Neural cell (in vitro differentiated cells): ENCODE measurements around the gene SLIT3. TPM values are rescaled to one million over a fixed set of nuclear protein-coding genes. Genes with fewer than 3 reads are reported as not detected.

ENCODE experiments used
- H2AFZ ChIP-seq: fragments of 200-600, 300-800 bp; sonication (generic), shearing (Covaris generic); 2 replicates; pipeline ENCODE4 v1.6.0; 2014; ENCODE audit warnings: low read depth, mild to moderate bottlenecking, antibody characterized with exemption, low read length, moderate library complexity
- H3F3A ChIP-seq: fragments of 200-600 bp; shearing (Covaris generic); 2 replicates; pipeline ENCODE4 v1.6.1; 2016; ENCODE audit warnings: mild to moderate bottlenecking, moderate library complexity, mixed read lengths, antibody characterized with exemption, low read length; ENCODE audit not compliant: insufficient read depth, poor library complexity, severe bottlenecking
- H3K27ac ChIP-seq: fragments of 200-600, 300-800 bp; sonication (generic), shearing (Covaris generic); 2 replicates; pipeline ENCODE4 v1.5.1; 2014; ENCODE audit warnings: mild to moderate bottlenecking, low read length, moderate library complexity
- H3K27me3 ChIP-seq: fragments of 300-800, 200-600 bp; sonication (generic), shearing (Covaris generic); 2 replicates; pipeline ENCODE4 v1.6.0; 2014; ENCODE audit warnings: mild to moderate bottlenecking, low read depth, low read length, moderate library complexity; ENCODE audit not compliant: insufficient read depth
- H3K36me3 ChIP-seq: fragments of 300-800, 200-600 bp; sonication (generic), shearing (Covaris generic); 2 replicates; pipeline ENCODE4 v1.5.1; 2014; ENCODE audit warnings: mild to moderate bottlenecking, antibody characterized with exemption, low read length, moderate library complexity; ENCODE audit not compliant: insufficient read depth
- H3K4me2 ChIP-seq: fragments of 300-800, 200-600 bp; sonication (generic), shearing (Covaris generic); 2 replicates; pipeline ENCODE4 v1.6.0; 2014; ENCODE audit warnings: mild to moderate bottlenecking, low read length
- H3K4me3 ChIP-seq: fragments of 300-800, 200-600 bp; sonication (generic), shearing (Covaris generic); 2 replicates; pipeline ENCODE4 v1.5.1; 2014; ENCODE audit warnings: mild to moderate bottlenecking, low read length, moderate library complexity
- H3K79me2 ChIP-seq: fragments of 200-600 bp; shearing (Covaris generic); replicated peaks from 2 replicates; pipeline ENCODE4 v1.6.0; 2014; ENCODE audit warnings: mild to moderate bottlenecking, low read length, moderate library complexity; ENCODE audit not compliant: insufficient read depth
- H3K9ac ChIP-seq: fragments of 300-800, 200-600 bp; sonication (generic), shearing (Covaris generic); 2 replicates; pipeline ENCODE4 v1.6.1; 2016; ENCODE audit warnings: mild to moderate bottlenecking, low read length, mixed read lengths
- H3K9me2 ChIP-seq: fragments of 200-600 bp; shearing (Covaris generic); 2 replicates; pipeline ENCODE4 v1.6.1; 2016; ENCODE audit warnings: mild to moderate bottlenecking, low read length, mixed read lengths; ENCODE audit not compliant: insufficient read depth
- H3K9me3 ChIP-seq: fragments of 200-600, 300-800 bp; sonication (generic), shearing (Covaris generic); 2 replicates; pipeline ENCODE4 v1.6.1; 2016; ENCODE audit warnings: mild to moderate bottlenecking, mixed run types, low read length, moderate library complexity, mixed read lengths
- H4K20me1 ChIP-seq: fragments of 200-600 bp; shearing (Covaris generic); 2 replicates; pipeline ENCODE4 v1.6.1; 2016; ENCODE audit warnings: mild to moderate bottlenecking, mixed run types; ENCODE audit not compliant: insufficient read depth
- CTCF ChIP-seq: fragments of 450-650 bp; IDR thresholded peaks from 2 replicates; pipeline ENCODE4 v1.5.1; 2014; ENCODE audit warnings: antibody characterized with exemption, mild to moderate bottlenecking, moderate library complexity; ENCODE audit not compliant: poor library complexity, severe bottlenecking
- EP300 ChIP-seq: fragments of 450-650 bp; conservative IDR thresholded peaks from 2 replicates; pipeline ENCODE4 v1.6.1; 2014; ENCODE audit warnings: antibody characterized with exemption, mild to moderate bottlenecking, moderate library complexity; ENCODE audit not compliant: poor library complexity, severe bottlenecking
- EZH2 ChIP-seq: fragments of 200-600, 300-800 bp; shearing (Covaris generic), sonication (generic); IDR thresholded peaks from 2 replicates; pipeline ENCODE4 v1.6.1; 2014; ENCODE audit warnings: antibody characterized with exemption, low read length, borderline replicate concordance, mild to moderate bottlenecking; ENCODE audit not compliant: insufficient read depth, poor library complexity, severe bottlenecking
- MXI1 ChIP-seq: fragments of 450-650 bp; conservative IDR thresholded peaks from 2 replicates; pipeline ENCODE4 v1.6.1; 2014; ENCODE audit warnings: antibody characterized with exemption, mild to moderate bottlenecking; ENCODE audit not compliant: poor library complexity, severe bottlenecking
- POLR2AphosphoS5 ChIP-seq: IDR thresholded peaks from 2 replicates; pipeline ENCODE4 v1.6.1; 2012
- RAD21 ChIP-seq: fragments of 450-650 bp; conservative IDR thresholded peaks from 2 replicates; pipeline ENCODE4 v1.6.1; 2014; ENCODE audit warnings: antibody characterized with exemption, mild to moderate bottlenecking, moderate library complexity
- REST ChIP-seq: IDR thresholded peaks from 2 replicates; pipeline ENCODE4 v1.6.1; 2012; ENCODE audit warnings: borderline replicate concordance
- SMC3 ChIP-seq: fragments of 450-650 bp; conservative IDR thresholded peaks from 2 replicates; pipeline ENCODE4 v1.6.1; 2014; ENCODE audit warnings: antibody characterized with exemption, mild to moderate bottlenecking, moderate library complexity; ENCODE audit not compliant: poor library complexity
- TAF1 ChIP-seq: IDR thresholded peaks from 2 replicates; pipeline ENCODE4 v1.6.1; 2012; ENCODE audit warnings: low read depth
- polyA plus RNA-seq: library from polyadenylated mRNA; depleted of rRNA; stranded (reverse); fragments of >200 nt; gene quantifications from 2 replicates; pipeline ENCODE4 v1.2.3, GENCODE V29; 2014

Gene SLIT3
- polyA plus RNA-seq, 1 donor from 2014 or later: 1.2 TPM

GRCh38 chr5:169305366-169305765 lies 4.4 kb upstream of the SLIT3 start:
- Histone ChIP-seq H3K9me3 (no peaks in the 10 kb centered on the region), H3K79me2 (no peaks in the 10 kb centered on the region), H3K27me3 (peaks cover 18% of the 10 kb centered on the region), H3K36me3 (no peaks in the 10 kb centered on the region), H3K4me2 (no peak overlapping the region), H2AFZ (no peak overlapping the region), H3F3A (no peaks in the 10 kb centered on the region), H3K9ac (no peak overlapping the region), H3K9me2 (no peaks in the 10 kb centered on the region), H4K20me1 (no peaks in the 10 kb centered on the region), H3K4me3 (no peak overlapping the region), H3K27ac (no peak overlapping the region)
- TF ChIP-seq TAF1 (no peak), CTCF (no peak), MXI1 (no peak), SMC3 (no peak), EP300 (no peak), RAD21 (no peak), POLR2AphosphoS5 (no peak), EZH2 (no peak), REST (no peak)

- Histone ChIP-seq H3K9ac (no peak overlapping the region), H2AFZ (no peak overlapping the region), H3K27me3 (peaks cover 30% of the 10 kb centered on the region), H4K20me1 (no peaks in the 10 kb centered on the region), H3K79me2 (no peaks in the 10 kb centered on the region), H3F3A (no peaks in the 10 kb centered on the region), H3K4me3 (no peak overlapping the region), H3K36me3 (no peaks in the 10 kb centered on the region), H3K4me2 (no peak overlapping the region), H3K27ac (no peak overlapping the region), H3K9me3 (no peaks in the 10 kb centered on the region), H3K9me2 (no peaks in the 10 kb centered on the region)
- TF ChIP-seq CTCF (no peak), REST (no peak), MXI1 (no peak), EP300 (no peak), EZH2 (no peak), TAF1 (no peak), RAD21 (no peak)
These were observed 3.2 kb upstream of the SLIT3 start for GRCh38 chr5:169304175-169304574.
